OCI-LY1 (cell line): ENCODE data around the gene METTL8.

Experiments
- EZH2 ChIP-seq: fragments of 200-600 bp; sonication (generic), shearing (Covaris generic); IDR thresholded peaks from 2 replicates; pipeline ENCODE4 v1.8.0; 2017; ENCODE audit warnings: borderline replicate concordance, mixed run types, mild to moderate bottlenecking, antibody characterized with exemption, low read length, moderate library complexity, mixed read lengths
- TF ChIP-seq, protein P1 (sequence below): fragments of 200-600 bp; sonication (generic), shearing (Covaris generic); IDR thresholded peaks from 2 replicates; pipeline ENCODE4 v1.5.1; 2017; ENCODE audit warnings: mild to moderate bottlenecking, antibody characterized with exemption, low read length, moderate library complexity, mixed read lengths

DNA sequence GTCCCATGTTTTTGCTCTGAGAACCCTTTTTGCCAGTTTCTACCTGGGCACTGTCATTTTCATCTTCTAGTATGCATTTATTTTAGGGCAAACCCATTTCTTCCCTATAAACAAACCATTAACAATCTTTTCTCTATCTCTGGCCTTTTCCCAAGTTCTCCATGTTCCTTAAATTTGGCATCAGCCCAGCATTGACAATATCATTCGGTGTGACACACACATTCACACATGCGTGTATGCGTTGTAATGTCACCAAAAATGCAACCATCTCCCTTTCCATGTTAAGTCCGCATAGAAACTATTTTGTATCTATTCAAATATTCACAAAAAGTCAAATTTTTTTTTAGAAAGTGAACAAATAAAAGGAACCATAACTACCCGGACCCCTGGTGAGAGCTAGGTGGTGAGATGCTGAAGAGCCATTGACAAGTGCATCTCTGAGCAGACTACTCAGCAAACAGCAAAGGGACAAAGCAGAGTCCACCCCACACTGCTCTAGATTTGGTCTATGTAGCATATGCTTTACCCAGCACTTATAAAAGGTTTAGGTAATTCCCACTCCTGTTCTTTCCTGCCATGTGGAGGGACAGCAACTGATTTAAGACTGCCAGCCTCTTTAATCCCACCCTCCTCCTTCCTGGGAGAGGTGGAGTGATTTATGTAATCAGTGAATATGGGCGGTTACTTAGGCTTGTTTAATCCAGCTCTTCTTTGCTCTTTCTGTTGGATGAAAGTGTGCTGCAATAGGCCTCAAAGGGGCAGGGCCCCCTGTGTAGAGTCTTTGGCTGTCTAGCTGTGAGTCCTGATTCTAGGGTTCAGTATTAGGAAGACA is 124.1 kb downstream of the METTL8 start:
- TF ChIP-seq EZH2 = no peak
- TF ChIP-seq, protein P1, sequence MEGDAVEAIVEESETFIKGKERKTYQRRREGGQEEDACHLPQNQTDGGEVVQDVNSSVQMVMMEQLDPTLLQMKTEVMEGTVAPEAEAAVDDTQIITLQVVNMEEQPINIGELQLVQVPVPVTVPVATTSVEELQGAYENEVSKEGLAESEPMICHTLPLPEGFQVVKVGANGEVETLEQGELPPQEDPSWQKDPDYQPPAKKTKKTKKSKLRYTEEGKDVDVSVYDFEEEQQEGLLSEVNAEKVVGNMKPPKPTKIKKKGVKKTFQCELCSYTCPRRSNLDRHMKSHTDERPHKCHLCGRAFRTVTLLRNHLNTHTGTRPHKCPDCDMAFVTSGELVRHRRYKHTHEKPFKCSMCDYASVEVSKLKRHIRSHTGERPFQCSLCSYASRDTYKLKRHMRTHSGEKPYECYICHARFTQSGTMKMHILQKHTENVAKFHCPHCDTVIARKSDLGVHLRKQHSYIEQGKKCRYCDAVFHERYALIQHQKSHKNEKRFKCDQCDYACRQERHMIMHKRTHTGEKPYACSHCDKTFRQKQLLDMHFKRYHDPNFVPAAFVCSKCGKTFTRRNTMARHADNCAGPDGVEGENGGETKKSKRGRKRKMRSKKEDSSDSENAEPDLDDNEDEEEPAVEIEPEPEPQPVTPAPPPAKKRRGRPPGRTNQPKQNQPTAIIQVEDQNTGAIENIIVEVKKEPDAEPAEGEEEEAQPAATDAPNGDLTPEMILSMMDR = no peak
